Smooth muscle cell of bladder (primary cell): ENCODE results near the gene CRYBB2. TPM values are rescaled to one million over a fixed set of nuclear protein-coding genes. Genes with fewer than 3 reads are reported as not detected.

Source experiments
- total RNA-seq: library from RNA; depleted of rRNA; stranded (reverse); fragments of >200 nt; gene quantifications from 2 replicates; pipeline ENCODE4 v1.2.3, GENCODE V29; 2014

CRYBB2 gene, protein sequence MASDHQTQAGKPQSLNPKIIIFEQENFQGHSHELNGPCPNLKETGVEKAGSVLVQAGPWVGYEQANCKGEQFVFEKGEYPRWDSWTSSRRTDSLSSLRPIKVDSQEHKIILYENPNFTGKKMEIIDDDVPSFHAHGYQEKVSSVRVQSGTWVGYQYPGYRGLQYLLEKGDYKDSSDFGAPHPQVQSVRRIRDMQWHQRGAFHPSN
- total RNA-seq: not detected in 2 replicates

DNA sequence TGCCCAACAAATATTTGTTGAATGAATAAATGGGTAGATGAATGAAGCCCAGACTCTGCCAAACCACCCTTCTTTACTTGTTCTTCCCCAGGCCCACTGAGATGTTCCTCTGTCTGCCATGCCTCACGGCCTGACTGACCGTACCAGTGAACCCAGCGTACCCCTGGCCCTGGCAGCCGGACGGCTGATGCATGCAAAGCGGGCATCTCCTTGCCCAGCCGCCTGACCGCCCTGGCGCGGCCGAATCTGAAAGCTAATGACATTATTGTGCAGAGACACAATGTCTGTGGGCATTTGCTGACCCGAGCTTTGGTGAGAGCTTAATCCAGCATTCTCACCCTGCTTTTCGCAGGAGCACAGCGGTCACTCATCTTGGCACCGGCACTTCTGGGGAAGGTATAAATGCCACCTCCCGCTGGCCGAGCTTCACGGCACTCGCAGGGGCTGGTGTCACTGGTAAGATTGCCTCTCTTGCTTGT, at the start of gene CRYBB2:
Gene CRYBB2, plus strand, starts transcription at position 429 of the 479 bp plus-strand sequence. CDS start 1,791 bp downstream, outside the sequence.

DNA sequence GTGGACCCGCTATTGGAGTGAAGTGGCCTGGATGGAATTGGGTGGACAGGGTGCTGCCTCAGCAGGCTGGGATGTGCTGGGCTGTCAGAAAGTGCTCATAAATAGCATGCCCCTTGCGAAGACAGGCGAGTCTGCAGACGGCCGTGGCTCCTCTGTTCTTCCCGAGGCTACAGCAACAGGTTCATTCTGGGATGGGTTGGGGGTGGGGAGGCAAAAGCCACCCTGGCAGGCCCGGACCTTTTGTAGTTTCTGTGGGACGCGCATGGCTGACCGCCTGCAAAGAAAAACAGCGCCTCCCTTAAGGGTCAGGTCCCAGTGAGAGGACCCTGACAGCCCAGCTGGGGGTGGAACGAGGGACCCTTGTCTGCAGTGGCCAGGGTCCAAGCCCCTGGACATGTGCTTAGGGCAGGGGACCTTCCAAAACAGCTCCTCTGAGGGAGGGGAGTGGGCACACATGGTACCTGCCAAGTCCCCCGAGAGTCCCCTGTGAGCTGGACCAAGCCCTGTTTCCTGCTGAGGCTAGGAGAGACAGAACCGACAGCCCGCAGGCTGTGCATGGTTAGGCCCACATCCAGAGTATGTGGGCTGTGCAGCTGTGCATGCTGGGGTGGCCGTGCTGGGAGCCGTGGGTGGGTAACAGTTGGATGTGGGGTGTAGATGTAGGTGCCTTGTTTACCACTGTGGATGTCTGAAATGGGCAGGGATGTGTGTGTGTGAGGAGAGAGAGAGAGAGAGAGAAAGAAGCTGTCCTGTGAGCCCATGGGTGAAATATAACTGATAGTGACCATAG, 19.5 kb upstream of the CRYBB2 start, which contains the start of gene CRYBB3:
Gene CRYBB3, plus strand, starts transcription at position 128 of the 790 bp plus-strand sequence. CDS start 1,539 bp downstream, outside the sequence.

Other genes with a start within 250 kb of the CRYBB2 start
- not detected in 2 replicates for gene CRYBB3, start 19.8 kb upstream of the CRYBB2 start, total RNA-seq